Tibial nerve (tissue), 4 donors: ENCODE measurements around the gene OSTM1.

ENCODE experiments used
- CTCF ChIP-seq, 5 experiments: fragments of 200-600 bp in 3 of 5; fragments of 450-650 bp in 2 of 5; sonication (generic) in 3 of 5; IDR thresholded peaks; one replicate each; pipeline ENCODE4 v1.5.1; 2016 to 2019; ENCODE audit warnings: antibody characterized with exemption in 5 of 5, mild to moderate bottlenecking in 3 of 5, moderate library complexity in 2 of 5
- EP300 ChIP-seq, 2 donors: sonication (generic); formaldehyde crosslinking; IDR thresholded peaks; one replicate each; pipeline ENCODE4 v1.6.1; 2017; ENCODE audit warnings: antibody characterized with exemption in 2 of 2, mild to moderate bottlenecking in 1 of 2
- POLR2A ChIP-seq, 2 donors: fragments of 450-650 bp; IDR thresholded peaks; one replicate each; pipeline ENCODE4 v1.6.1; 2017; ENCODE audit warnings: antibody characterized with exemption in 2 of 2, mild to moderate bottlenecking in 2 of 2, moderate library complexity in 2 of 2

GRCh38 chr6:108039681-108040080 lies 34.9 kb downstream of the OSTM1 start:
- TF ChIP-seq CTCF (IDR thresholded peaks at IDR 0.05) (no peak), POLR2A (IDR thresholded peaks at IDR 0.05) (no peak), EP300 (IDR thresholded peaks at IDR 0.05) (no peak)
